CD14-positive monocyte (primary cell): ENCODE data around the gene PPP1R13L. TPM values are rescaled to one million over a fixed set of nuclear protein-coding genes. Genes with fewer than 3 reads are reported as not detected.
A peak's percentile ranks its signal among the peaks of the same experiment; 100 is the strongest.

Experiments
- DNase-seq, 3 donors: peaks; one replicate each; pipeline ENCODE4 v3.0.0-alpha.2; 2011 to 2022
- H2AFZ ChIP-seq: 2 replicates; pipeline ENCODE4 v1.6.0; 2012; ENCODE audit warnings: mild to moderate bottlenecking, low read depth, low read length, inconsistent platforms; ENCODE audit not compliant: insufficient read depth, poor library complexity, severe bottlenecking
- H3K27ac ChIP-seq, 2 donors: 1 replicate in 1 of 2; 2 replicates in 1 of 2; pipeline ENCODE4 v1.5.1; 2012 to 2013; ENCODE audit warnings: low read length in 2 of 2, control low read depth in 1 of 2, inconsistent platforms in 1 of 2, low read depth in 1 of 2, mild to moderate bottlenecking in 1 of 2
- H3K27me3 ChIP-seq, 2 donors: one replicate each; pipeline versions ENCODE4 v1.6.0 to v1.6.1; 2011 to 2013; ENCODE audit warnings: low read length in 2 of 2; ENCODE audit not compliant: control insufficient read depth in 2 of 2, insufficient read depth in 2 of 2
- H3K36me3 ChIP-seq, 2 donors: replicated peaks in 1 of 2; 1 replicate in 1 of 2; 2 replicates in 1 of 2; pipeline versions ENCODE4 v1.5.1 to v1.6.1; 2012 to 2013; ENCODE audit warnings: low read length in 2 of 2, control low read depth in 1 of 2, inconsistent platforms in 1 of 2, mild to moderate bottlenecking in 1 of 2; ENCODE audit not compliant: insufficient read depth in 2 of 2, control insufficient read depth in 1 of 2
- H3K4me1 ChIP-seq, 2 donors: 1 replicate in 1 of 2; 2 replicates in 1 of 2; pipeline versions ENCODE4 v1.5.1 to v1.6.1; 2012 to 2013; ENCODE audit warnings: low read length in 2 of 2, control low read depth in 1 of 2, inconsistent platforms in 1 of 2, mild to moderate bottlenecking in 1 of 2, moderate library complexity in 1 of 2; ENCODE audit not compliant: insufficient read depth in 2 of 2, control insufficient read depth in 1 of 2
- H3K4me2 ChIP-seq: replicated peaks from 2 replicates; pipeline ENCODE3; 2012; ENCODE audit warnings: low read length, moderate library complexity, mild to moderate bottlenecking; ENCODE audit not compliant: poor library complexity, severe bottlenecking; ENCODE audit errors: extremely low read depth
- H3K4me3 ChIP-seq, 3 experiments: fragments of 200-600 bp in 1 of 3; sonication (generic) in 1 of 3; replicated peaks in 1 of 3; 1 replicate in 2 of 3; 2 replicates in 1 of 3; pipeline ENCODE4 v1.5.1; 2011 to 2013; ENCODE audit warnings: low read length in 3 of 3, mild to moderate bottlenecking in 3 of 3, control low read depth in 2 of 3, low read depth in 2 of 3, inconsistent platforms in 1 of 3, moderate library complexity in 1 of 3
- H3K79me2 ChIP-seq: 2 replicates; pipeline ENCODE4 v1.6.0; 2012; ENCODE audit warnings: mild to moderate bottlenecking, control low read depth, inconsistent platforms, low read length, moderate library complexity; ENCODE audit not compliant: insufficient read depth
- H3K9ac ChIP-seq: 2 replicates; pipeline ENCODE4 v1.6.0; 2017; ENCODE audit warnings: low read length, mild to moderate bottlenecking; ENCODE audit not compliant: insufficient read depth, poor library complexity, severe bottlenecking
- H3K9me3 ChIP-seq, 2 donors: replicated peaks in 1 of 2; 1 replicate in 1 of 2; 2 replicates in 1 of 2; pipeline versions ENCODE4 v1.5.1 to v1.6.1; 2012 to 2013; ENCODE audit warnings: low read length in 2 of 2, control low read depth in 1 of 2; ENCODE audit not compliant: control insufficient read depth in 1 of 2, insufficient read depth in 1 of 2
- H4K20me1 ChIP-seq: 2 replicates; pipeline ENCODE4 v1.6.0; 2012; ENCODE audit warnings: mild to moderate bottlenecking, low read length, control low read depth, moderate library complexity; ENCODE audit not compliant: insufficient read depth
- H3K27ac Mint-ChIP-seq, 7 donors: one replicate each; pipeline ENCODE4 v1.8.0; 2020; ENCODE audit warnings: mild to moderate bottlenecking in 7 of 7, mixed read lengths in 7 of 7, moderate library complexity in 6 of 7, inconsistent platforms in 2 of 7
- H3K27me3 Mint-ChIP-seq, 3 donors: one replicate each; pipeline ENCODE4 v1.8.0; 2021 to 2022; ENCODE audit warnings: low read depth in 3 of 3, mild to moderate bottlenecking in 3 of 3, mixed read lengths in 3 of 3, moderate library complexity in 3 of 3, inconsistent platforms in 1 of 3
- H3K36me3 Mint-ChIP-seq, 2 donors: one replicate each; pipeline ENCODE4 v1.8.0; 2020; ENCODE audit warnings: mixed read lengths in 2 of 2, inconsistent platforms in 1 of 2, mild to moderate bottlenecking in 1 of 2
- H3K4me1 Mint-ChIP-seq: one replicate; pipeline ENCODE4 v1.8.0; 2020; ENCODE audit warnings: mild to moderate bottlenecking, mixed read lengths
- H3K4me3 Mint-ChIP-seq, 2 donors: one replicate each; pipeline ENCODE4 v1.8.0; 2020; ENCODE audit warnings: mild to moderate bottlenecking in 2 of 2, mixed read lengths in 2 of 2, moderate library complexity in 1 of 2
- H3K9me3 Mint-ChIP-seq, 7 donors: one replicate each; pipeline ENCODE4 v1.8.0; 2020 to 2022; ENCODE audit warnings: mixed read lengths in 7 of 7, mild to moderate bottlenecking in 6 of 7, moderate library complexity in 6 of 7, inconsistent platforms in 2 of 7
- CTCF ChIP-seq: fragments of 200-600 bp; IDR thresholded peaks from one replicate; pipeline ENCODE4 v1.8.0; 2022; ENCODE audit warnings: antibody characterized with exemption, mild to moderate bottlenecking
- WGBS: methylation state at CpG from one replicate; pipeline ENCODE4 v1.1.5; 2013; ENCODE audit warnings: missing lambda C conversion rate; ENCODE audit not compliant: insufficient coverage; 5-methylcytosine and 5-hydroxymethylcytosine counted together
- intact Hi-C, 2 donors: fragments of 100-400 bp; cut with micrococcal nuclease; formaldehyde crosslinking; loops; one replicate each; pipeline versions ENCODE4 v1.15.0 to v1.15.1; 2023
- polyA plus RNA-seq, 3 donors: library from polyadenylated mRNA; depleted of rRNA in 1 of 3; unstranded in 2 of 3; stranded (reverse) in 1 of 3; fragments of 300-500 nt in 2 of 3; fragments of >200 nt in 1 of 3; fragmentation: Illumina TruSeq in 2 of 3; gene quantifications; 1 replicate in 2 of 3; 2 replicates in 1 of 3; pipeline ENCODE4 v1.2.3, GENCODE V29; 2012 to 2021

The PPP1R13L gene
- polyA plus RNA-seq, 3 donors = 0.18 to 1.8 (median 0.45) TPM

GRCh38 chr19:45440873-45441654 lies 36.2 kb upstream of the PPP1R13L start:
- H4K20me1 ChIP-seq = no peaks in the 10 kb centered on the region
- H3K9ac ChIP-seq = no peak overlapping the region
- no peak overlapping the region for H3K27ac ChIP-seq
- no peak overlapping the region for H2AFZ ChIP-seq
- H3K4me1 Mint-ChIP-seq = peaks cover 50% of the 10 kb centered on the region
- no peak overlapping the region for H3K4me2 ChIP-seq
- H3K4me3 Mint-ChIP-seq = peak overlapping the region; percentile 24 to 73
- 96% methylated on average over 8 of the region's 9 CpGs for WGBS
- H3K9me3 Mint-ChIP-seq = peaks cover 0 to 7% (median 2%) of the 10 kb centered on the region in 7 donors
- no peak for TF ChIP-seq CTCF
- H3K27ac Mint-ChIP-seq = peak overlapping the region in 6 of 7 donors; percentile 0 to 93 (median 80)
- peaks cover 0 to 3% of the 10 kb centered on the region in 2 donors for H3K27me3 ChIP-seq
- intact Hi-C loops = no loop called here
- H3K4me1 ChIP-seq = peaks cover 44 to 59% of the 10 kb centered on the region in 2 donors
- peaks cover 0 to 7% (median 4%) of the 10 kb centered on the region in 3 donors for H3K27me3 Mint-ChIP-seq
- DNase-seq = no peak
- H3K36me3 ChIP-seq = no peaks in the 10 kb centered on the region
- H3K4me3 ChIP-seq = no peak overlapping the region
- no peaks in the 10 kb centered on the region for H3K9me3 ChIP-seq
- no peaks in the 10 kb centered on the region for H3K79me2 ChIP-seq
- peaks cover 5 to 7% of the 10 kb centered on the region in 2 donors for H3K36me3 Mint-ChIP-seq

- H3K4me1 Mint-ChIP-seq = peaks cover 45% of the 10 kb centered on the region
- intact Hi-C loops = no loop called here
- H3K27me3 Mint-ChIP-seq = peaks cover 0 to 4% (median 3%) of the 10 kb centered on the region in 3 donors
Measured at GRCh38 chr19:45440259-45440638, 35.4 kb upstream of the PPP1R13L start.

More at GRCh38 chr19:45440259-45440638, 35.4 kb upstream of the PPP1R13L start:
- WGBS = 76% methylated on average over 7 of the region's 9 CpGs
- Histone ChIP-seq H3K36me3 (no peaks in the 10 kb centered on the region), H3K4me3 (peak overlapping the region in 2 of 3 experiments; percentile 49 to 73), H2AFZ (peak overlapping the region; percentile 77), H3K79me2 (no peaks in the 10 kb centered on the region), H4K20me1 (no peaks in the 10 kb centered on the region), H3K4me2 (peak overlapping the region; percentile 78), H3K9ac (peak overlapping the region; percentile 76), H3K9me3 (no peaks in the 10 kb centered on the region), H3K27me3 (peaks cover 0 to 3% of the 10 kb centered on the region in 2 donors), H3K4me1 (peaks cover 44 to 57% of the 10 kb centered on the region in 2 donors), H3K27ac (peak overlapping the region in 1 of 2 donors; percentile 73)
- Mint-ChIP-seq H3K4me3 (peak overlapping the region; percentile 69 to 73), H3K36me3 (peaks cover 5 to 6% of the 10 kb centered on the region in 2 donors), H3K9me3 (peaks cover 0 to 7% (median 2%) of the 10 kb centered on the region in 7 donors), H3K27ac (peak overlapping the region; percentile 23 to 93 (median 79))
- no peak for TF ChIP-seq CTCF
- DNase-seq = no peak
